Measurements from ENCODE around the gene CLEC7A.

Gene CLEC7A

DNA sequence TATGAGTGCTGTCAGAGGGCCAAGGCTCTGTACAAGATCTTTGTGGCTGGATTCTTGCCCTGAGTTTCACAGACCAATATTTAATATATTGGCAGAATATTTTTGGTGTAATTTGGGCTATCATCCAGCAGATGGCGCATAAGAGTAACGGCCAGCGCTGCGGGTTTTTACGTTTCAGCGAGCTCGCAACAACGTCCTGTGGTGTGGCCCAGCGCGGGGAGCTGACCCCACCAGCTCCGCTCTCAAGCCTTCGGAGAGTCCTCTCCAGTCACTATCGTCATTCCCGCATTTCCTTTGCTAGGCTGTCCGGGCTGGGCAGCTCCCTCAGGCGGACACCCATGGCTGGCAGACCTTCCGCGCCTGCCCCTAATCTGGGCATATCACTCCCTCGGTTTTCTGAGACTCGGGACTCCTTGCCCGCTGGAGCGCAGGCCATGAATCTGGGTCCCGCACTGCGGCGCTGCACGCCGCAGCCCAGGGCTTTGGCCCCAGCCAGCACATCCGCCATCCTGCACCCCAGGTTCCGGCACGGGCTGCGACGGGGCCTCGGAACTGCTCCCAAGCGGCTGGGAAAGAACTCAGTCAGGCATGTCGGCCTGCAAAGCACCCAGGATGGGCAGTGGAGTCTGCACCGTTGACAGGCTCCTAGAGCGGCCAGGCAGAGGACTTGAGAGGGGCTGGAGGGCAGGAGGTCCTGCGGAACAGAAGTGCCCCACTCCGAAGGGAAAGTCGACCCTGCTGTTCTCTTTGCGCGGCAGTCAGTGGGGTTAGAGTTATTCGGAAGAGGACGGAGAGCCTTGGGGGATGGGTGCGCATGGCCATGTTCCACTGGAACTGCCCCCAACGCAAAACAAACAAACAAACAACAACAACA, 23.5 kb upstream of the CLEC7A start:
- Histone ChIP-seq H3K36me3 (replicated peaks) (no peaks in the 10 kb centered on the region), H3K27me3 (replicated peaks) (no peaks in the 10 kb centered on the region), H3K4me3 (ENCODE audit: low read depth, low read length) (peak overlapping the region; percentile 69), H3K27ac (no peak overlapping the region)
- in situ Hi-C loops (cut with HindIII; ENCODE audit: low pct_ligation_motif_present, low sequenced_read_pairs), result no loop called here
- peak; percentile 78 for TF ChIP-seq CTCF (IDR thresholded peaks at IDR 0.05; ENCODE audit: low read depth, low read length, missing control alignments)
- DNase-seq, result peak; percentile 73

- Histone ChIP-seq H3K27me3 (replicated peaks) (no peaks in the 10 kb centered on the region), H3K27ac (no peak overlapping the region), H3K36me3 (replicated peaks) (no peaks in the 10 kb centered on the region), H3K4me3 (ENCODE audit: low read depth, low read length) (no peak overlapping the region)
- TF ChIP-seq CTCF (IDR thresholded peaks at IDR 0.05; ENCODE audit: low read depth, low read length, missing control alignments), result no peak
- no peak for DNase-seq
- in situ Hi-C loops (cut with HindIII; ENCODE audit: low pct_ligation_motif_present, low sequenced_read_pairs), result no loop called here
Observed at GRCh38 chr12:10151621-10152020, 21.6 kb upstream of the CLEC7A start.

DNA sequence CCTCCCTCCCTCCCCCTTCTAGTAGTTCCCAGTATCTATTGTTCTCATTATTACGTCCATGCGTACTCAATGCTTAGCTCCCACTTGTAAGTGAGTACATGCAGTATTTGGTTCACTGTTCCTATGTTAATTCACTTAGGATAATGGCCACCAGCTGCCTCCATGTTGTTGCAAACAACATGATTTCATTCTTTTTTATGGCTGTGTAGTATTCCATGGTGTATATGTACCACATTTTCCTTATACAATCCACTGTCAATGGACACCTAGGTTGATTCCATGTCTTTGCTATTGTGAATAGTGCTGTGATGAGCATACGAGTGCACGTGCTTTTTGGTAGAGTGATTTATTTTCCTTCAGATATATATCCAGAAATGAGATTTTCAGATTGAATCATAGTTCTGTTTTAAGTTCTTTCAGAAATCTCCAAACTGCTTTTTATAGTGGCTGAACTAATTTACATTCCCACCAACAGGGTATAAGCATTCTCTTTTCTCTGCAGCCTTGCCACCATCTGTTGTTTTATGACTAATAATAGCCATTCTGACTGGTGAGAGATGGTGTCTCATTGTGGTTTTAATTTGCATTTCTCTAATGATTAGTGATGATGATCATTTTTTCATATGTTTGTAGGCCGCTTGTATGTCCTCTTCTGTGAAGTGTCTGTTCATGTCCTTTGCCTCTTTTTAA, 17.9 kb upstream of the CLEC7A start:
- no peaks in the 10 kb centered on the region for H3K27me3 ChIP-seq (replicated peaks)

DNA sequence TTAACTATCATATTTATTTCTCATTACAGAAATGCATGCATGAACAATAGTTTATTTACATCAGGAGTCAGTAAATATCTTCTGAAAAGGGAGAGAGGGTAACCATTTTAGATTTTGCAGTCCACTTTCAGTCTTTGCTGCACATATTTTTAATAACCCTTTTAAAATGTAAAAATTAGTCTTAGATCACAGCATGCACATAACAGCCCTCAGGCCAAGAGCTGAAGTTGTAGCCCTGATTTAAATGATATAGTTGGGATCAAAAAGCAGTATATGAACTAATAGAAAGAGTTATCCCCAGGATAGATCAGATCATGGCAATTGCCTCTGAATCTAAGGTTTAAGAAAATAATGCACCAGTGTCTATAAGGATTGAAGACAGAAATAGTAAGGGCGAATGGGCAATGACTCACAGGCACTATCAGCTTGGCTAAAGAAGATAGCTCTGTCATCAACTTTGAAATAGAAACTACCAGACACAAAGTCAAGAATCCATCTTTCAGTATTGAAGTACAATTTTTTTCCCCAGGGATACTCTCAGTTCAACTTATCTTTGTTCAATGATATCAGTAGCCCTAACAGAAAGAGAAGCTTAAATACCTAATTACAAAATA, 13.1 kb upstream of the CLEC7A start:
- no peaks in the 10 kb centered on the region for H3K27me3 ChIP-seq (replicated peaks)
- no peak overlapping the region for H3K27ac ChIP-seq
- no peaks in the 10 kb centered on the region for H3K36me3 ChIP-seq (replicated peaks)
- peak; percentile 51 for DNase-seq
- no peak overlapping the region for H3K4me3 ChIP-seq (ENCODE audit: low read depth, low read length)
- TF ChIP-seq CTCF (IDR thresholded peaks at IDR 0.05; ENCODE audit: low read depth, low read length, missing control alignments), result no peak
- in situ Hi-C loops (cut with HindIII; ENCODE audit: low pct_ligation_motif_present, low sequenced_read_pairs), result no loop called here

More for the DNA sequence above, 17.9 kb upstream of the CLEC7A start:
- no peak overlapping the region for H3K27ac ChIP-seq
- no peaks in the 10 kb centered on the region for H3K36me3 ChIP-seq (replicated peaks)
- DNase-seq, result no peak
- in situ Hi-C loops (cut with HindIII; ENCODE audit: low pct_ligation_motif_present, low sequenced_read_pairs), result no loop called here
- TF ChIP-seq CTCF (IDR thresholded peaks at IDR 0.05; ENCODE audit: low read depth, low read length, missing control alignments), result no peak
- no peak overlapping the region for H3K4me3 ChIP-seq (ENCODE audit: low read depth, low read length)

- DNase-seq, result peak; percentile 42
- TF ChIP-seq CTCF (IDR thresholded peaks at IDR 0.05; ENCODE audit: low read depth, low read length, missing control alignments), result peak; percentile 57
- no peak overlapping the region for H3K27ac ChIP-seq
- in situ Hi-C loops (cut with HindIII; ENCODE audit: low pct_ligation_motif_present, low sequenced_read_pairs), result no loop called here
- no peak overlapping the region for H3K4me3 ChIP-seq (ENCODE audit: low read depth, low read length)
- H3K27me3 ChIP-seq (replicated peaks), result no peaks in the 10 kb centered on the region
- H3K36me3 ChIP-seq (replicated peaks), result no peaks in the 10 kb centered on the region
Observed at GRCh38 chr12:10140001-10140400, 10.0 kb upstream of the CLEC7A start.

Data from brain microvascular endothelial cell (primary cell).